GM19099 (cell line): ENCODE results near the gene ADAMTSL3.

Experiments
- POLR2A ChIP-seq: IDR thresholded peaks from 3 replicates; pipeline ENCODE4 v1.6.1; 2011; ENCODE audit warnings: low read depth; ENCODE audit not compliant: insufficient read length; ENCODE audit errors: extremely low read depth

ADAMTSL3 gene

GRCh38 chr15:83850501-83851245 lies 196.8 kb downstream of the ADAMTSL3 start:
- no peak for TF ChIP-seq POLR2A

GRCh38 chr15:83853232-83853631 lies 199.3 kb downstream of the ADAMTSL3 start:
- TF ChIP-seq POLR2A, result no peak

GRCh38 chr15:83854321-83854720 lies 200.4 kb downstream of the ADAMTSL3 start:
- TF ChIP-seq POLR2A, result no peak

- no peak for TF ChIP-seq POLR2A
Observed at GRCh38 chr15:83854950-83855707, 201.2 kb downstream of the ADAMTSL3 start.

- TF ChIP-seq POLR2A, result no peak
Observed at GRCh38 chr15:83855956-83856355, 202.0 kb downstream of the ADAMTSL3 start.

- TF ChIP-seq POLR2A, result no peak
Observed at GRCh38 chr15:83858820-83859505, 205.0 kb downstream of the ADAMTSL3 start.

- TF ChIP-seq POLR2A, result no peak
Observed at GRCh38 chr15:83866692-83867091, 212.8 kb downstream of the ADAMTSL3 start.

GRCh38 chr15:83869341-83869740 lies 215.4 kb downstream of the ADAMTSL3 start:
- TF ChIP-seq POLR2A, result no peak

GRCh38 chr15:83871808-83872559 lies 218.1 kb downstream of the ADAMTSL3 start:
- no peak for TF ChIP-seq POLR2A

- TF ChIP-seq POLR2A, result no peak
Observed at GRCh38 chr15:83873966-83874365, 220.0 kb downstream of the ADAMTSL3 start.

GRCh38 chr15:83880529-83880928 lies 226.6 kb downstream of the ADAMTSL3 start:
- TF ChIP-seq POLR2A, result no peak

GRCh38 chr15:83881156-83881555 lies 227.2 kb downstream of the ADAMTSL3 start:
- no peak for TF ChIP-seq POLR2A

GRCh38 chr15:83886321-83886720 lies 232.4 kb downstream of the ADAMTSL3 start:
- TF ChIP-seq POLR2A, result no peak

- no peak for TF ChIP-seq POLR2A
Observed at GRCh38 chr15:83887404-83887803, 233.5 kb downstream of the ADAMTSL3 start.

GRCh38 chr15:83887961-83888360 lies 234.0 kb downstream of the ADAMTSL3 start:
- no peak for TF ChIP-seq POLR2A
